IgD-negative memory B cell (primary cell): ENCODE results near the gene DEGS1. TPM values are rescaled to one million over a fixed set of nuclear protein-coding genes. Genes with fewer than 3 reads are reported as not detected.
A peak's percentile ranks its signal among the peaks of the same experiment; 100 is the strongest.
"Not testable (repeated sequence)": the region's sequence is repeated elsewhere in the genome, so short reads cannot be mapped to it uniquely, and the experiment has no call there.

Source experiments
- H3K27ac Mint-ChIP-seq, 3 donors: one replicate each; pipeline ENCODE4 v1.8.0; 2020 to 2022; ENCODE audit warnings: mild to moderate bottlenecking in 3 of 3, mixed read lengths in 3 of 3, moderate library complexity in 1 of 3
- H3K27me3 Mint-ChIP-seq: one replicate; pipeline ENCODE4 v1.8.0; 2021; ENCODE audit warnings: mixed read lengths
- H3K36me3 Mint-ChIP-seq: one replicate; pipeline ENCODE4 v1.8.0; 2020; ENCODE audit warnings: mild to moderate bottlenecking, mixed read lengths
- H3K4me1 Mint-ChIP-seq, 3 donors: one replicate each; pipeline ENCODE4 v1.8.0; 2020 to 2022; ENCODE audit warnings: mixed read lengths in 3 of 3, mild to moderate bottlenecking in 1 of 3
- H3K4me3 Mint-ChIP-seq, 4 donors: one replicate each; pipeline ENCODE4 v1.8.0; 2020 to 2022; ENCODE audit warnings: mild to moderate bottlenecking in 4 of 4, mixed read lengths in 4 of 4, moderate library complexity in 3 of 4
- H3K9me3 Mint-ChIP-seq, 3 donors: one replicate each; pipeline ENCODE4 v1.8.0; 2020 to 2021; ENCODE audit warnings: mixed read lengths in 3 of 3, mild to moderate bottlenecking in 1 of 3
- polyA plus RNA-seq: library from polyadenylated mRNA; unstranded; fragments of 300-500 nt; fragmentation: Illumina TruSeq; gene quantifications from one replicate; pipeline ENCODE4 v1.2.3, GENCODE V29; 2021

Gene DEGS1
- polyA plus RNA-seq, 1 donor from 2014 or later = 114 TPM

DNA sequence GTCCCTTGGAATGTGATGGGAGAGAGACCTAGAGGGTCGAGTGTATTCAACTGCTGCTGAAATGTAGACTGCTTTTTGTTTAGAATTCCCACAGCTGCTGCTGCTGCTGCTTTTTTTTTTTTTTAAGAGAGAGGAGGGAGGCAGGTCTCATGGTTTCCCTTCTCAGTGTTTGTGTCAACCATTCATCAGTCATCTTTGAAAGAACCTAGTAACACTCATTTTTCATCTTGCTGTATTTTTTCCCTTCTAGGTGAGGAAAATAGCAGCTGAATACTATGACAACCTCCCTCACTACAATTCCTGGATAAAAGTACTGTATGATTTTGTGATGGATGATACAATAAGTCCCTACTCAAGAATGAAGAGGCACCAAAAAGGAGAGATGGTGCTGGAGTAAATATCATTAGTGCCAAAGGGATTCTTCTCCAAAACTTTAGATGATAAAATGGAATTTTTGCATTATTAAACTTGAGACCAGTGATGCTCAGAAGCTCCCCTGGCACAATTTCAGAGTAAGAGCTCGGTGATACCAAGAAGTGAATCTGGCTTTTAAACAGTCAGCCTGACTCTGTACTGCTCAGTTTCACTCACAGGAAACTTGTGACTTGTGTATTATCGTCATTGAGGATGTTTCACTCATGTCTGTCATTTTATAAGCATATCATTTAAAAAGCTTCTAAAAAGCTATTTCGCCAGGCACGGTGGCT lies 9.2 kb downstream of the DEGS1 start:
- peaks cover 9% of the 10 kb centered on the region for H3K36me3 Mint-ChIP-seq
- H3K9me3 Mint-ChIP-seq = no peaks in the 10 kb centered on the region
- peak overlapping the region in 1 of 4 donors; percentile 67 for H3K4me3 Mint-ChIP-seq
- H3K27me3 Mint-ChIP-seq = no peaks in the 10 kb centered on the region
- peaks cover 10 to 37% (median 26%) of the 10 kb centered on the region in 3 donors for H3K4me1 Mint-ChIP-seq
- H3K27ac Mint-ChIP-seq = peak overlapping the region in 1 of 3 donors; percentile 83

DNA sequence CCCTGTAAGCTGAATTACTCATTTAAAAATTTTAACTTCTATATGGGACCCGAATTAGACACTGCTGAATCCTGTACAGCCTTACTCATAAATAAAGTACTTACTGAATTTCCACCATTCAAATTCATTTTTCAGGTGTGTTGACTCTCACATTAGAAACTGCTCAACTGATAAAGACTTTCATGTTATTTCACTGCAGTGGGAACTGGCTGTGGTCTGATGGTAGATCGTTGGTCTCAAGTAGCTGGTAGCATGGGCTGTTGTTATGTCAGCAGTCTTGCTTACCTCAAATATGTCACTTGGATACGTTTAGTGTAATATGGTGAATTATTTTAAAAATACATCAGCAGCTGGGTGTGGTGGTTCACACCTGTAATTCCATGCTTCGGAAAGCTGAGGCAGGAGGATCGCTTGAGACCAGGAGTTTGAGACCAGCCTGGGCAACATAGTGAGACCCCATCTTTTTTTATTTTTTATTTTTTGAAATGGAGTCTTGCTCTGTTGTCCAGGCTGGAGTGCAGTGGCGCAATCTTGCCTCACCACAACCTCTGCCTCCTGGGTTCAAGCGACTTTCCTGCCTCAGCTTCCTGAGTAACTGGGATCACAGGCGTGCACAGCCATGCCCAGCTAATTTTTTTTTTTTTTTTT lies 10.4 kb downstream of the DEGS1 start:
- Mint-ChIP-seq H3K27me3 (no peaks in the 10 kb centered on the region), H3K27ac (peak overlapping the region in 2 of 3 donors; percentile 70 to 73), H3K9me3 (no peaks in the 10 kb centered on the region), H3K4me1 (peaks cover 7 to 35% (median 21%) of the 10 kb centered on the region in 3 donors), H3K36me3 (peaks cover 7% of the 10 kb centered on the region), H3K4me3 (no peak overlapping the region)

DNA sequence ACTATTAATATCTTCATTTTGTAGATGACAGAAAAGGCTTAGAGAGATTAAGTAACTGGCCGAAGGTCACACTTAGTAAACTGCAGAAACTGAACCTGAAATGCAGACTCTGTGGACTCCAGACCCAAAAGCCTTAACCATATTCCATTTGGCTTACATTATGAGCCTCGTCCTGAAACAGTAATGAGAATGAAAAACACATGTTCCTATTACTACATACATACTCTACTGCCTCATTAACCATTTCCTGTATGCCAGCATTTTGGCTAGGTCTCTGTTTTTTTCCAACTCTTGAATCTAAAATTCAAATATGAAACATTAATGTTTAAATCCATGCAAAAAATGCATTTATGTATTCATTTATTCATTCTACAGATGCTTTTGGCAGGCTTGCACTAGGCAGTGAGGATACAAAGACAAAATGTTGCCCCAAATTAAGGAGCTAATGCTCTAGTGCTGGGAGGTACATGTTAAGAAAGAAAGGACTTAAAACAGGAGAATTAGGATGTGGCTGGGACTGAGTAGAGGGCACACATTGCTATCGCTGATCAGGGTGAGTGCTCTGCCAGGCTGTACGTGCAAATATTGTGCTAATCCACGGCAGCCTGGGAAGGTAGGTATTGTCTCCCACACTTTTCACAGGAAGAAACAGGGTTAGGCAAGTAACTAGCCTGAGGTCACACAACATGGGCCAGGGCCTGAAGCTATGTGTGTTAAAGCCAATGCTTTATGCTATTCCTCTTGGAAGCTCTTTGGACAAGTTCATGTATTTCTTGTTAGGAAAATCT lies 14.0 kb downstream of the DEGS1 start:
- Mint-ChIP-seq H3K9me3 (no peaks in the 10 kb centered on the region), H3K27ac (no peak overlapping the region), H3K4me1 (peaks cover 4 to 26% (median 13%) of the 10 kb centered on the region in 3 donors), H3K36me3 (peaks cover 4% of the 10 kb centered on the region), H3K27me3 (no peaks in the 10 kb centered on the region), H3K4me3 (no peak overlapping the region)

- H3K9me3 Mint-ChIP-seq = no peaks in the 10 kb centered on the region
- H3K4me3 Mint-ChIP-seq = no peak overlapping the region
- peaks cover 10 to 29% (median 11%) of the 10 kb centered on the region in 3 donors for H3K4me1 Mint-ChIP-seq
- H3K27ac Mint-ChIP-seq = no peak overlapping the region
- peaks cover 2% of the 10 kb centered on the region for H3K36me3 Mint-ChIP-seq
- no peaks in the 10 kb centered on the region for H3K27me3 Mint-ChIP-seq
These were observed 15.5 kb downstream of the DEGS1 start for GRCh38 chr1:224198572-224198971.

DNA sequence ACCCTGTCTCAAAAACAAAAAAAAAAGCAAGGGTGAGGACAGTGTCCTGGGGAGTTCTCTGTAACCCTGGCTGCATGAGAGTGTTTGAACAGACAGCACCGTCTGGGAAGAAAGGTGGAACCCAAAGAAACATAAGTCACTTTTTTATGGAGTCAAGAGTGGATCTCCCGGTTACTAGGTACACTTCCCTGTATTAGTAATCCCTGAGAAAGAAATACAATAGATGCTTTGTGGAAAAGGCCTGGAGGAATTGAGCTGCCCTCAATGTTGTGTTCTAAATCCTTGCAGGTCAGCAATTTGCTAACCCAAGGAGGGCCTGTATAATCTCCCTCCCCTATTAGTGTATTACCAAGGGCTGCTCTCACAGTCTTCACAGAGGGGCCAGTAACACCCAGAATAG lies 16.6 kb downstream of the DEGS1 start:
- H3K4me3 Mint-ChIP-seq = peak overlapping the region in 1 of 4 donors; percentile 70
- peaks cover 15 to 30% (median 16%) of the 10 kb centered on the region in 3 donors for H3K4me1 Mint-ChIP-seq
- H3K27ac Mint-ChIP-seq = peak overlapping the region in 1 of 3 donors; percentile 35
- peaks cover 2% of the 10 kb centered on the region for H3K36me3 Mint-ChIP-seq
- H3K9me3 Mint-ChIP-seq = no peaks in the 10 kb centered on the region
- H3K27me3 Mint-ChIP-seq = no peaks in the 10 kb centered on the region

GRCh38 chr1:224201383-224201782 lies 18.3 kb downstream of the DEGS1 start:
- Mint-ChIP-seq H3K27me3 (no peaks in the 10 kb centered on the region), H3K27ac (no peak overlapping the region), H3K9me3 (no peaks in the 10 kb centered on the region), H3K4me1 (peaks cover 20 to 30% (median 20%) of the 10 kb centered on the region in 3 donors), H3K4me3 (no peak overlapping the region), H3K36me3 (no peaks in the 10 kb centered on the region)

DNA sequence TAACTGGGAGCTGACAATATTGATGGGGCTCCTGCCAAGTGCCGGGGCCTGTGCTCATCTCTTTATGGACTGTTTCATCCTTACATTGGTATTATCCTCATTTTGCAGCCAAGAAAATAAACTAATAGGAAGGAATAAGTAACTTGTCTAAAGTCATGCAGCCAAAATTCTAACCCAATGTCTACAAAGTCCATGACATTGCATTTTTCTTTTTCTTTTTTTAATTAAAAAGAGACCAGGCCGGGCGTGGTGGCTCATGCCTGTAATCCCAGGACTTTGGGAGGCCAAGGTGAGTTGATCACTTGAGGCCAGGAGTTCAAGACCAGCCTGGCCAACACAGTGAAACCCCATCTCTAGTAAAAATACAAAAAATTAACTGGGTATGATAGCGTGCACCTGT lies 18.8 kb downstream of the DEGS1 start:
- Mint-ChIP-seq H3K4me1 (peaks cover 20 to 29% (median 20%) of the 10 kb centered on the region in 3 donors), H3K27me3 (no peaks in the 10 kb centered on the region), H3K27ac (no peak overlapping the region), H3K9me3 (no peaks in the 10 kb centered on the region), H3K4me3 (no peak overlapping the region), H3K36me3 (no peaks in the 10 kb centered on the region)

GRCh38 chr1:224203243-224204016 lies 20.4 kb downstream of the DEGS1 start:
- no peaks in the 10 kb centered on the region for H3K36me3 Mint-ChIP-seq
- no peaks in the 10 kb centered on the region for H3K9me3 Mint-ChIP-seq
- no peaks in the 10 kb centered on the region for H3K27me3 Mint-ChIP-seq
- peaks cover 20 to 24% (median 20%) of the 10 kb centered on the region in 3 donors for H3K4me1 Mint-ChIP-seq
- H3K27ac Mint-ChIP-seq = peak overlapping the region; percentile 59 to 90 (median 75)
- peak overlapping the region in 3 of 4 donors; percentile 22 to 88 (median 81) for H3K4me3 Mint-ChIP-seq

DNA sequence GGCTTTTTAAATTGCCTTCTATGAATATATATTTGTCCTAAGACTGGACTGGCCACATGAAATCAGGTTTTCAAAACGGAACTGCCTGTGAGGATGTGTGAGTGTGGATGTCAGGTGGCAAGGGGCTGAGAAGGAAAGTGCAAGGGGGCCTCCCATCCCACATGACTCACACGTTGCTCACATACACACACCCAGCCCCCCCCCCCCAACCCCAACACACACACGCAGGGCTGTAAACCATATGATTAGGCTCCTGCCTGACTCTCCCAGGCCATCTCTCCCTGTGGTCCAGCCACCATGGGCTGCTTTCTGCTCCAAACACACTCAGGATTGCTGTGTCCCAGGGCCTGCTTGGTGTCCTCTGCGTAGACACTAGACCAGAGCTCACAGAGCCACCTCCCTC lies 22.4 kb downstream of the DEGS1 start:
- peaks cover 22 to 24% (median 23%) of the 10 kb centered on the region in 3 donors for H3K4me1 Mint-ChIP-seq
- no peaks in the 10 kb centered on the region for H3K27me3 Mint-ChIP-seq
- H3K4me3 Mint-ChIP-seq = peak overlapping the region in 1 of 4 donors; percentile 52
- peak overlapping the region in 1 of 3 donors; percentile 45 for H3K27ac Mint-ChIP-seq
- no peaks in the 10 kb centered on the region for H3K9me3 Mint-ChIP-seq
- H3K36me3 Mint-ChIP-seq = no peaks in the 10 kb centered on the region

- H3K36me3 Mint-ChIP-seq, H3K9me3 Mint-ChIP-seq, H3K27ac Mint-ChIP-seq, H3K27me3 Mint-ChIP-seq: not testable (repeated sequence)
- Mint-ChIP-seq H3K4me1 (peaks cover 21 to 24% (median 22%) of the 10 kb centered on the region in 3 donors), H3K4me3 (peak overlapping the region in 1 of 4 donors; percentile 52)
These were observed 23.0 kb downstream of the DEGS1 start for GRCh38 chr1:224205931-224206538.

DNA sequence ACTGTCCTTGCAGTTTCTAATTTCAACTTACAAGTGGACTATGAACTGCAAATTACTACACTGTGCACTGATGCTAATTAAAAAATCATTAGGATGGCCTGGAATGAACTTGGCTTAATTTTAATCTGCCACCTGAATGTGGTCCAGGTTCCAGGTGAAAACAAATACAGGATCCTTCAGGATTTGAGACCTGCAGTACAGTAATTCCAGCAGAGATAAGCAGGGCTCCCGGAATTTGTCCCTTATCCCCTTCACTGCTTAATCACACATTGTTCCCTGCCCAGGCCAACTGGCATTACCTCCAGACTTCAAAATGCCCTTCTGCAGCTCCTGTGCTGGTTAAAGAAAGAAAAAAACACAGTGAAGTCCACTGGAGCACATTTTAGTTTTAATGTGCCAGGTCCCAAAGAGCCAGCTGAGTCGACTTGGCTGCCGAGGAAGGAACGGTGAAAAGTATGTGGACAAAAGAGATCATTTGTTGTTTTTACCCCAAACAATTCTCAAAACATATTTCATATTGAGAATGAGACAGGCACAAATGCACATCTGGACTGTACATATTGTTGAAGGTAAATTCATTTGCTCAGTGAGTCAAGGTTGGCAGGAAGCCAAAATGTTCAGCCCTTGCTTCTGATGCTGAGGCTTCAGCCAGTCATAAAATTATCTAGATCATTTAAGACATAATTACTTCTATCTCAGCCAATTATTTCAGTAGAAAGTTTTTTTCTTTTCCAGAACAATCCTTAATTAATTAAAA lies 28.3 kb downstream of the DEGS1 start:
- Mint-ChIP-seq H3K4me3 (peak overlapping the region in 1 of 4 donors; percentile 47), H3K27me3 (no peaks in the 10 kb centered on the region), H3K27ac (peak overlapping the region in 1 of 3 donors; percentile 64)

GRCh38 chr1:224212618-224213061 lies 29.6 kb downstream of the DEGS1 start:
- H3K27me3 Mint-ChIP-seq = no peaks in the 10 kb centered on the region
- peaks cover 3 to 10% (median 8%) of the 10 kb centered on the region in 3 donors for H3K4me1 Mint-ChIP-seq
- no peaks in the 10 kb centered on the region for H3K9me3 Mint-ChIP-seq
- no peaks in the 10 kb centered on the region for H3K36me3 Mint-ChIP-seq
- no peak overlapping the region for H3K27ac Mint-ChIP-seq
- H3K4me3 Mint-ChIP-seq = no peak overlapping the region

More for the DNA sequence above, 28.3 kb downstream of the DEGS1 start:
- no peaks in the 10 kb centered on the region for H3K9me3 Mint-ChIP-seq
- peaks cover 3 to 10% (median 8%) of the 10 kb centered on the region in 3 donors for H3K4me1 Mint-ChIP-seq
- no peaks in the 10 kb centered on the region for H3K36me3 Mint-ChIP-seq

DNA sequence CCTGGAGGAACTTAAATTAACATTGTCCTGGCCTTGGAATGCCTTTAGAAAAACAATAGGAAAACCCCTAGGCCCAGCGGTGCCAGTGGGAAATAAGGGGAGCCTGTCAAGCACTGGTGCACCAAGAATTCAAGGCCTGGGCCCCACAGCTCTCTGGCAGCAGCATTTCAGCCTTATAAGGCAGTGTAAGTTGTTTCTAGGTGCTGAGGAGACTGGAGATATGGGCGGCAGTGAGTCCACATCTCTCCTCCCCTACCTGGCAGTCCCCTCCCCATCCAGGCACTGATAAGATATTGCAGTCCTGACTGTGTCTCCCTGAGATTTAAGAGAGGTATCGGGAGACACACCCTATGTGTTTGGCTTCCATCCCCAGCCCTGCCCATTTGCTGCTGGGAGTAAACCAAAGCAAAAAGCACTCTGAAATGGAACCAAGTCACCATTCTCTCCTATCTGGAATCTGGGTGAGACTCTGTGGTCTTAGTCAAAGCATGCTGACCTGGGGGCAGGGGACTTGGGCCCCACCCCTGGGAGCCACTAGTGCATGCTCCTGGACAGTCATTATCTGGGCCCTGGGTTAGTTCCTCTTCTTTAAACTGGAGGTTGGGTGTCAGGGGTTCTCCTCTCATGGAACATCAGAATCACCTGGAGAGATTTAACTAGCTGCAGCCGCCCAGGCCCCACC lies 30.5 kb downstream of the DEGS1 start:
- Mint-ChIP-seq H3K27ac (no peak overlapping the region), H3K4me1 (peaks cover 3 to 10% (median 8%) of the 10 kb centered on the region in 3 donors), H3K36me3 (no peaks in the 10 kb centered on the region)

More for the DNA sequence above, 30.5 kb downstream of the DEGS1 start:
- Mint-ChIP-seq H3K27me3 (no peaks in the 10 kb centered on the region), H3K4me3 (no peak overlapping the region), H3K9me3 (no peaks in the 10 kb centered on the region)
